ENCODE measurements around the gene STARD5.

The STARD5 gene

DNA sequence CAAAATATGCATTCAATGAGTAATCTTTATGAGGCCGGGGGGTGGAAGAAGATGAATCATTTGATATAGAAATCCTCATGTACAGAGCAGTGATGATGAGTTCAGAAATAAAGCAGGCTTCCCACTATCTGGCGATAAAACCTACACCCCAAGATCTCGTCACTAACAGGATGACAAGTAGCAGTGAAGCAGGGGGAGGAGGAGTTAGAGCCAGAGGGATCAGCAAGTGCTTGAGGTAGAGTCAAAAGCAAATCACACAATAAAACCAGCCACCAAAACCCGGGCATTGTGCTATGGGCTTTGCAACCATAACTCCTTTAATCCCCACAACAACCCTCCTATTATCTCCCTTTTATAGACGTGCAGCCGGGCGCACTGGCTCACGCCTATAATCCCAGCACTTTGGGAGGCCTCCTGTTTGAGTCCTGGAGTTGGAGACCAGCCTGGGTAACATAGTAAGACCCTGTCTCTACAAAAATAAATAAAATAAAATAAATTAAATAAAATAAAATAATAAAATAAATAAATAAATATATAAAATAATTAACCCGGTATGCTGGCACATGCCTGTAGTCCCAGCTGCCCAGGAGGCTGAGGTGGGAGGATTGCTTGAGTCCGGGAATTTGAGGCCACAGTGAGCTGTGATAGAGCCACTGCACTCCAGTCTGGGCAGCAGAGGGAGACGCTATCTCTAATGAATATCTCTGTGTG is 53.0 kb downstream of the STARD5 start:
- no peak for DNase-seq

DNA sequence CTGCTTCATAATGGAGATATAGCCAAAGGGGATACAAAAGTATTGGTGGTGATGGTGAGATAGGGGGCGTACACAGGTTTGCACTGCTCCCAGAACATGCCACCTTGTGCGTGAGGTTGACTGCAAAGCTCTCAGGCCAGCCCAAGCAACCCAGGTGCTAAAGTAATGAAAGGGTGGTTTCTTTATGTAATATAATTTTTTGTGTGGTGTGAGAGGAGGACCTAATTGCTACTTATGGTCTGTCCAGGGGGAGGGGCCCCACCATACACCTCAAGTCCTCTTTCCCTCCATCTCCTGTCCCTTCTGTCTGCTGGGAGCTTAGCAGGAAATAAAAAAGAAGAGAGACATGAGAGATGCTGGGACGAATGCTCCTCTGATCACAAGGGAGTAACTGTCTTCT is 53.8 kb downstream of the STARD5 start:
- no peak for DNase-seq

DNA sequence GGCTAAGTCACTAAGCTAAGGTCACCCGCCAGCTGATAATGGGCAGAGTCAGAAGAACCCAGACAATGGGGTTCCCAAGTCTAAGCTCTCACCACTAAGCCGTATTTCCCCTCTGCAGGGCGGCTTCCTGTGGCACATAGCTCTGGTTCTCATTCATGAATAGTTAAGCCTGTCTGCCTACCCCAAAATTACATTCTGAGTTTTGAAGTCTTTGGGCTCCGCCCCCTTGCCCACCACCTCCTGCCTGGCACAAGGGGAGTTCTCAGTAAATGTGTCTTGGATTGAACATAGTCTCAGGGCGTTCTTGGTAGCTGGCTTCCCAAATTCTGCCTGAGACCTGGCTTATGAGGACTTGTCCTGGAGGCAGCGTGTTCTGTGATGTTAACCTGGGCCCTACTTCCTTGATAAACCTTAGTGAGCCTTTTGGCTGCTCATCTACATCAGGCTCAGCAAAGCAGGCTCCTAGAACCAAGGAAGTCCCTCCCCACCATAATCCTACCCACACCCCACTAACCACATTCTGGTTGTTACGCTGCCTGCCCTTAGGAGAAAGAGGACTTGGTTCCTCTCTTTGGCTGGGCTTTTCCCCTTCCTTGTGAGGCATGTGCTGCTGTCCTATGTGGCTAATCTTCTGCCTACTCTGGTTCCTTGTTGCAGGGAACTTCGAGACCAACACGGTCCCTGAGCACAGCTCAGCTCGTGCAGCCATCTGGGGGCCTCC is 54.9 kb downstream of the STARD5 start:
- no peak for DNase-seq

DNA sequence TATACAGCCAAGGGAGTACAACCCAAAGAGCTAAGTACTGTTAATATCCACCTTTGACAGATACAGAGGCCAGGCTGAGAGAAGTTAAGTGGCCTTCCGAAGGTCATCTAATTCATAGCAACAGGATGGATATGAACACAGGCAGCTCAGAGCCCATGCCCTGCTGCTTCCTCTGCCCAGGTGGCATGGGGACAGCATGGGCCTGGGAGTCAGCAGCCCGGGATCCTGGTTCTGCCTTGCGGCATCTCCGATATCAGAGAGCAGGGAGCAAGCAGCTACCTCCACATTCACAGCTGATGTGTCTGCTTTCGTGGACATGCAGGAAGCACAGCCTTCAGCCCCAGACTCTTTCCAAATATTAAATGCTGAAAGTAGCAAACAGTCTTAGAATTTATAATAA is 55.6 kb downstream of the STARD5 start:
- DNase-seq, result no peak

DNA sequence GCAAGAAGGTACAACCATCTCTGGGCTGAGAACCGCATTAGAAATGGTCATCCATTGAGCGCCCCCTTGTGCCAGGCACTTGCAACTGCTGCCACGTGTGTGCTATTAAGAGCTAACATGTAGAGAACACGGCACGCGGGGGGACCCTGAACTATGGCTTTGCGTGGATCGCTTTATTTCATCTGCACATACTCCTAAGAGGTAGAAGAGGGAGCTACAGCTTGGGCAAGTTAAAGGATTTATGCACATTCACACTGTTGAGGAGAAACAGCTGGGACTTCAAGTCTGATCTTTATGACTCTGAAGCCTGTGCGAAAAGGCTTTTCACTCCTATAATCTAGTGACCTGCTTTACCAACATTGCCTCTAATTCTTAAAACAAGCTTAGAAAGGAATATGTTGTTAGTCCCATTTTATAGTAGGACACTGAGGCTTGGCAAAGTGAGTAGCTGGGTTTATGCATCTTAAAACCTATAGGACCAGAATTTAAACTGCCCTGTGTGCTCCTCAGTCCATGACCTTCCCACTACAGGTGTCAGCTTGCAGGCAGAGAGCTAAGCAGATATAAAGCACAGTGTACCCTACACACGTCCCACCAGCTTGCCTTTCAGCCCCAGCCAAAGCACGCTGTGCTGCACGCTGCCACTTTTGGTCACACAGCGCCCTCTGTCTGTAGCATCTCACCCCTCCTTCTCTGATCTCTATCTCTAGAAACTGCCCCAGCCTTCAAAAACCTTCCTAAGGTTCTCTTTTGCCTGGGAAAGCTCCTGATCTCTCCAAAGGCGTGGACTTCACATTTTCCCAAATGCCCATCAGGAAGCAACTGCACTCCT is 57.8 kb downstream of the STARD5 start:
- peak; percentile 70 for DNase-seq

DNA sequence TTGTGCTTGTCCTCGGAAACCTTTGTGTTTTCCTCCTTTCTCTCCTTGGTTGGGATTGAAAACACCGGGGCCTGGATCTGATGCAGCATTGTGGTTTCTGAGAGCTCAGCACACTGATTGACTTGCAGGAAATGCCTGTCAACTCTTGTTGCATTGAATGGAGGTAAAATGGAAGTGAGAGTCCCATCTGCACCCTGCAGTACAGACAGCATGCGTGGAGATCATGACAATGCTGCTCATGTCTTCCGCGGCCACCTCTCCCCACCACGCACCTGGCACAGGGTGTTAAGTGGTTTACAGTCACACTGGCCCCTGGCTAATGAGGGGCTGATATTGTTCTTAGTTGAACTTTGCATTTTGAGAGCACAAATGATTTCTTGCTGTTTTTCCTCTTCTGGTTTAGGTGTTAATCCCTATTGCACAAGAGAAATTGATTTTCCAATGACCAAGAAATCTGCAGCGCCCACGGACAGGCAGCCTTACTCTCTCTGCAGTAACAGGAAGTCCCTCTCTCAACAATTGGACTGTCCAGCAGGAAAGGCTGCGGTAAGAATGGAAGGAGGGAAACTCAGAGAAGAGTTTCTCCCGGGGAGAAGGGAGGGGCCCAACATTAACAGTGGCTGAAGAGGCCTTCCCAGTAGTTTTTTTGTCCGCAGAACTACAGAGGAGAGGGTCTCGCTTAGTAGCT is 58.5 kb downstream of the STARD5 start:
- no peak for DNase-seq

DNA sequence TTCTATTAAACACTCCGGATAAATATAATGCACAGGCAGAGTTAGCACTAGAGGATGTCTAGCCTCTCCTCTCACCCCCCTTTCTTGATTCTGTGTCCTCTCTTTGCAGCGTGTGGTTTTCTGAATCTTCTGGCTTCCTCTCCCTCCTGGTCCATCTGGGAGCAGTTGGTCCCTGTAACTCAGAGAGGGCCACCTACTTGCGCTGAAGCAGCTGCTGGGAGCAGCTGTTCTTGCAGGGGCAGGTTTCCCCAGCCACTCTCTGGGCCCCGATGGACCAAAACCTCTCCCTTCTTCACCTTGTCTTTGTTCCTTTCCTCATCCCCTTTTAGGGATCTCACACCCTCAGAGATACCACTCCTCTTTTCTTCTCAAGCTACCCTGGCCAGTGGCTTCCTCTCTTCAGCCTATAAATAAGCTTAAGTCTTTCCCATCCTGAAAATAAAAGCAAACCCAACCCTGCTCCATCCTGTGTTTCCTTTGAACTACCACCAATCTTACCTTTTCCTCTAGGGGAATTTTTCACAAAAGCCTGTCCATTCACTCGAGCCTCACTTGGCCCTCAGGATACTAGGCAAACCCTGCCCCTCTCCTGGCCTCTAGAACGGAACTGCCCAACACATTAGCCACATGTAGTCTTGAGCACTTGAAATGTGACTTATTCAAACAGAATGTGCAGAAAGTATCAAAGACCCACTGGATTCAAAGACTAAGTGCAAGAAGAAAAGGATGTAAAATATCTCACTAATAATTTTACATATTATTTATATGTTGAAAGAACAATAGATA is 59.7 kb downstream of the STARD5 start:
- DNase-seq, result no peak

DNA sequence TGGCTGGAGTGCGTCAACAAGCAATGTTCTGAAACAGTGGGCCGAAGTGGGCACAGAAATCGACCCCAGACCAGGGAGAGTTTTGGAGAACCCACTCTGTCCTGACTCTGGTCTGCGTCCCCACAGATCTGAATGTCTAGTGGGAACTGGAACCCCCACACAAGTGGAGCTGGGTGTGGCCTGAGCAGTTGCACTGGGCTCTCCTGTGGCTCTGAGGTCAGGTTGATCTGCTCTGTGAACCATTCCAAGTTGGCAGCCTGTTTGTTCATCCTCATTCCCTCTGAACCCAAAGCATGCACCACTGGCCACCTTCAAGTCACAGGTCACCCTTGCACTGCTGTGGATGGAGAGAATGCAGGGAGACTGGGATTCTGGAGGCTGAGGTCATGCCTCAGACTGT is 60.5 kb downstream of the STARD5 start:
- DNase-seq, result no peak

DNA sequence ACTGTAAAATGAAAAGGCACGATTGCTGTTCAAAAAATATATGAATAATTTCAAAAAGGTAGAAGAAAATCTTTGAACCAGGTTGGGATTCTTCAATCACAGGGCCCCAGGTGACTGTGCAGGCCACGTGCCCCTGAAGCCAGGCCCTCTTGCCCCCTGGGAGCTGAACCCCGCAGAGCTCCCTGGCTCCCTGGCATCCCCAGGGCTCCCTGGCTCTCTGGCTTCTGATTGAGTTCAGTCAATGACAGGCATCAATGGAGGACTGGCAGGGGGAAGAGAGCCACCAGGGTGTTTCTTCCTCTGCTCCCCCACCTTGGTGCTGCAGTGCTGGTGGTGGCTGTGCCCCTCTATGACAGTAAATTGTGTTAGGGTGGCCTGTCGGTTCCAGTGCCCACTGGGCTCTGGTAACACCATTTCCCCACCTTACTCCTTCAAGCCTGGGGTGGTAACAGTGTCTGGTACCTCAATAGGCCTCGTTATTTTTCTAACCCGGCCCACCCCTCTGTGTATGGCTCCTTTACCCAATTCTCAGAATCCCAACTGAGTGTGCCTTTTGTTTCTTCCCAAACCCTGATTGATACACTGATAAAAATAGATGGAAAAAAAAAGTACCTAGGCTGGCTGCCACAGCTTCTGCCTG is 62.6 kb downstream of the STARD5 start:
- DNase-seq, result no peak

DNA sequence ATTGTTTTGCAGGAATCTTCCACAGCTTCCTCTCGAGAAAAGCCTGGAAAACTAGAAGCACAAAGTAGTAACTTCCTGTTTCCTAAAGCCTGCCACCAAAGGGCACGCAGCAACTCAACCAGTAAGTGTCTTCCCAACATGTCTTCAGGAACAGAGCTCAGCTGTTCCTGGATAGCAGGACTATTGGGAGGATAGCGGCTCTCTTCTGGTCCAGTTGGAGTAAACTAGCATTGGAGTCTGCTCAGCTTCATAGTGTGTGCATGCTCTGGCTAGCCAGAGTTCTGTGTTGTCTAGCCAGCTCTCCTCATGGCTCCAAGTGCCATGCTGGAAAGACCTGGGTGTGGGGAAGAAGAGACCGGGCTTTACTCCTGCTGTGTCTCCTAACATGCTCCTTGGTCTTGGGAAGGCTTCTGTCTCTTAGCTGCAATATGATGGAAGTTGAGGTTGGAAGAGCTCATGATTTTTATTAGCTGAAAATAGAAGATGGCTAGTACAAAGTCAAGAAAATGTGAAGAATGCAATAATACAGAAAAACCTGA is 64.1 kb downstream of the STARD5 start:
- no peak for DNase-seq

Measured in amniotic stem cell (primary cell).